ENCODE results near the gene CDHR2. TPM values are rescaled to one million over a fixed set of nuclear protein-coding genes. Genes with fewer than 3 reads are reported as not detected.
A peak's percentile ranks its signal among the peaks of the same experiment; 100 is the strongest.

CDHR2 gene
- total and polyA plus RNA-seq, 3 donors from 2014 or later: 32.0 to 60.5 (median 39.8) TPM

GRCh38 chr5:176529741-176530141 is 19.4 kb upstream of the CDHR2 start:
- 82 to 88% methylated on average over 6 to 11 of the region's 11 CpGs for WGBS, 2 donors
- Histone ChIP-seq H3K27ac (no peak overlapping the region), H3K27me3 (no peaks in the 10 kb centered on the region), H3K4me3 (no peak overlapping the region), H3K4me1 (peaks cover 44% of the 10 kb centered on the region), H3K36me3 (ENCODE audit: low read depth, missing control alignments) (no peaks in the 10 kb centered on the region), H3K9me3 (no peaks in the 10 kb centered on the region)
- DNase-seq: no peak
- TF ChIP-seq POLR2A (IDR thresholded peaks at IDR 0.05): no peak
- TF ChIP-seq CTCF (IDR thresholded peaks at IDR 0.05): no peak
- intact Hi-C loops (cut with DNase I; ENCODE audit: low total_unique reads): loop anchor here (10.0 kb wide), 1 partner anchor 115 kb away; the partner anchor contains the start of gene CLTB

- H3K27ac ChIP-seq: no peak overlapping the region
- no peak for DNase-seq
- H3K4me3 ChIP-seq: no peak overlapping the region
- intact Hi-C loops (cut with DNase I; ENCODE audit: low total_unique reads): loop anchor here (10.0 kb wide), 1 partner anchor 116 kb away; the partner anchor contains the start of gene CLTB
- no peaks in the 10 kb centered on the region for H3K36me3 ChIP-seq (ENCODE audit: low read depth, missing control alignments)
- 65 to 78% methylated on average over 4 to 28 of the region's 28 CpGs for WGBS, 2 donors
- peaks cover 52% of the 10 kb centered on the region for H3K4me1 ChIP-seq
- no peaks in the 10 kb centered on the region for H3K9me3 ChIP-seq
- TF ChIP-seq POLR2A (IDR thresholded peaks at IDR 0.05) (no peak), CTCF (IDR thresholded peaks at IDR 0.05) (no peak)
- no peaks in the 10 kb centered on the region for H3K27me3 ChIP-seq
Measured at GRCh38 chr5:176530393-176530982, 18.7 kb upstream of the CDHR2 start.

- H3K27me3 ChIP-seq: no peaks in the 10 kb centered on the region
- intact Hi-C loops (cut with DNase I; ENCODE audit: low total_unique reads): loop anchor here (10.0 kb wide), 1 partner anchor 116 kb away; the partner anchor contains the start of gene CLTB
- no peak overlapping the region for H3K27ac ChIP-seq
- H3K4me3 ChIP-seq: no peak overlapping the region
- peaks cover 56% of the 10 kb centered on the region for H3K4me1 ChIP-seq
- TF ChIP-seq CTCF (IDR thresholded peaks at IDR 0.05): no peak
- no peak for TF ChIP-seq POLR2A (IDR thresholded peaks at IDR 0.05)
- 34 to 51% methylated on average over 18 to 24 of the region's 24 CpGs for WGBS, 2 donors
- DNase-seq: peak; percentile 46
- H3K36me3 ChIP-seq (ENCODE audit: low read depth, missing control alignments): no peaks in the 10 kb centered on the region
- H3K9me3 ChIP-seq: no peaks in the 10 kb centered on the region
Measured at GRCh38 chr5:176530983-176531901, 17.9 kb upstream of the CDHR2 start.

GRCh38 chr5:176531902-176532493 is 17.1 kb upstream of the CDHR2 start:
- no peaks in the 10 kb centered on the region for H3K9me3 ChIP-seq
- DNase-seq: no peak
- no peaks in the 10 kb centered on the region for H3K36me3 ChIP-seq (ENCODE audit: low read depth, missing control alignments)
- H3K27me3 ChIP-seq: no peaks in the 10 kb centered on the region
- TF ChIP-seq POLR2A (IDR thresholded peaks at IDR 0.05): no peak
- no peak for TF ChIP-seq CTCF (IDR thresholded peaks at IDR 0.05)
- intact Hi-C loops (cut with DNase I; ENCODE audit: low total_unique reads): loop anchor here (10.0 kb wide), 1 partner anchor 117 kb away; the partner anchor contains the start of gene CLTB
- H3K4me1 ChIP-seq: peaks cover 56% of the 10 kb centered on the region
- no peak overlapping the region for H3K27ac ChIP-seq
- no peak overlapping the region for H3K4me3 ChIP-seq
- WGBS, 2 donors: 76 to 80% methylated on average over 19 to 28 of the region's 28 CpGs

All from testis (tissue), 3 donors.